HTERT RPE-1 (cell line): ENCODE measurements around the gene DENND6A.

Experiments
- in situ Hi-C: fragments of 300-500 bp; cut with MboI; formaldehyde crosslinking; loops from 4 replicates; pipeline ENCODE4 v1.14.3; 2020; ENCODE audit warnings: low sequenced_read_pairs

Gene DENND6A

DNA sequence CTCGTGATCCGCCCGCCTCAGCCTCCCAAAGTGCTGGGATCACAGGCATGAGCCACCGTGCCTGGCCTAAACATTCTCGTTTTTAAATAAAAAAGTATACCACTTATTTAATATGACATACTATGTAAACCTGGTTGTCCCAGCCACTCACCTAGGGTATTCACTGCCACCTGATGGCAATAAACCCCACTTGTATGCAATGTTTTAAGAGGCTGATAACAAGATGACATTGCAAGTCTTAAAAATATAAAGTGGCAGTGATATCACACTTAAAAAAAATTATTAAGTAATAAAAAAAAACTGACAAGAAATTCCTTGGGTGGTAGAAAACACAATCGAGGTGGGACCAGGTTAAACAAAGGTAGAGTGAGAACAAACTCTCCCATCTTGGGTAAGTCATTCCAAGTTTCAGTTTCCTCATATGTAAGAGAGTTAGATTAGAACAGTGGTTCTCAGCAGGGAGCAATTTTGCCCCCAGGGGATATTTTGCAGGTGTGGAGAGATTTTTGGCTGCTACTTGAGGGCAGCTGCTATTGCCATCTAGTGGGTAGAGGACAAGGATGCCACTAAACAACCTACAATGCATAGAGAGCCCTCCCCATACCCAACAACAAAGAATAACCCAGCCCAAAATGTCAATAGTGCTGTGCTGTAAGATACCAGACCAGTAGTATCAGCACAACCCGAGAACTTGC, 110.3 kb downstream of the DENND6A start:
- in situ Hi-C loops: no loop called here

DNA sequence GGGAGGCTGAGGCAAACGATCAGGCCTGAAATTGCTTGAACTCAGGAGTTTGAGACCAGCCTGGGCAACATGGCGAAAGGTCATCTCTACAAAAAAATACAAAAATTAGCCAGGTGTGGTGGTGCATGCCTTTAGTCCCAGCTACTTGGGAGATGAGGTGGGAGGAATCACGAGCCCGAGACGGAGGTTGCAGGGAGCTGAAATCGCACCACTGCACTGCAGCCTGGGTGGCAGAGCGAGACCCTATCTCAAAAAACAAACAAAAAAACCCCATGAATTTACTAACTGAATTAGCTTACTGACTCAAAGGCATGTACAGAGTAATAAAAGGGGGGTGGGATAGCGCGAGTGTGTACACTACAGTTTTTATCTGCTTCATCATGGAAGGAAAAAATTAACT, 115.1 kb downstream of the DENND6A start:
- in situ Hi-C loops: no loop called here

DNA sequence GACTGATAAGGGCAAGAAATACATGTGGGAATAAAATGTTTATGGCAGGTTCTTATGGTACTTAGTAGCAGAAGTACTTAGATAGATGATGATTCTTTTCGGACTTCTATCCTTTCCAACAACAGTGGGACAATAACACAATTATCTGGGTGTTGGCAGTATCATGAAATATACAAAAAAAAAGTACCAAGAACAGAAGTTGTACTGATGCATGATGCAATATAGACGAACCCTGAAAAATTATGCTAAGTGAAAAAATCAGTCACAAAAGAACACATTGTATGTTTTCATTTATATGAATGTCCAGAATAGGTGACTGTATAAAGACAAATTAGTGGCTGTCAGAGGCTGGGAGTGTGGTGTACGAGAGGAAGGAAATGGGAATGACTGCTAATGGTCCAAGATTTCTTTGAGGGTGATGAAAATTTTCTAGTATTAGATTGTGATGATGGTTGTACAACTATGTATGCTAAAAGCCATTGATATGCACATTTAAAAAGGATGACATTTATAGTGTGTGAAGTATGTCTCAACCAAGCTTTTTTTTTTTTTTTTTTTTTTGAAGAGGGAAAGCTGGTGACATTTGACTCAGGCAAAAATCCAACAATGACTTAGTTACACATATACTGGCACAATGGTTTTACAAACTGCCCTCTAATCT, 116.8 kb downstream of the DENND6A start:
- in situ Hi-C loops: no loop called here
